Neural crest cell (in vitro differentiated cells): ENCODE results near the gene SRBD1. TPM values are rescaled to one million over a fixed set of nuclear protein-coding genes. Genes with fewer than 3 reads are reported as not detected.

Source experiments
- DNase-seq: peaks from one replicate; pipeline ENCODE4 v3.0.0; 2021; ENCODE audit warnings: low read depth, mixed read lengths, low spot score
- H3K27ac Mint-ChIP-seq: one replicate; pipeline ENCODE4 v1.8.0; 2021; ENCODE audit warnings: mild to moderate bottlenecking, mixed read lengths; ENCODE audit not compliant: unreplicated experiment
- H3K27me3 Mint-ChIP-seq: 2 replicates; pipeline ENCODE4 v1.8.0; 2021; ENCODE audit warnings: low read depth, mild to moderate bottlenecking, mixed read lengths
- H3K36me3 Mint-ChIP-seq: 2 replicates; pipeline ENCODE4 v1.8.0; 2021; ENCODE audit warnings: low read depth, mild to moderate bottlenecking, mixed read lengths
- H3K4me1 Mint-ChIP-seq: 2 replicates; pipeline ENCODE4 v1.8.0; 2021; ENCODE audit warnings: mixed read lengths
- H3K4me3 Mint-ChIP-seq: one replicate; pipeline ENCODE4 v1.8.0; 2021; ENCODE audit warnings: mild to moderate bottlenecking, mixed read lengths
- H3K9me3 Mint-ChIP-seq: 2 replicates; pipeline ENCODE4 v1.8.0; 2021; ENCODE audit warnings: mixed read lengths
- CTCF ChIP-seq: fragments of 200-600 bp; sonication (generic); conservative IDR thresholded peaks from 2 replicates; pipeline ENCODE4 v1.5.0; 2021; ENCODE audit warnings: antibody characterized with exemption, mild to moderate bottlenecking
- total RNA-seq: library from RNA; stranded (reverse); gene quantifications from 2 replicates; pipeline ENCODE4 v1.2.1, GENCODE V29; 2021

SRBD1 gene
- total RNA-seq, 1 donor from 2014 or later = 21.4 TPM

GRCh38 chr2:45640576-45640975 lies 29.5 kb upstream of the SRBD1 start:
- H3K4me3 Mint-ChIP-seq = no peak overlapping the region
- no peak overlapping the region for H3K27ac Mint-ChIP-seq
- peaks cover 8% of the 10 kb centered on the region for H3K4me1 Mint-ChIP-seq
- no peaks in the 10 kb centered on the region for H3K36me3 Mint-ChIP-seq
- no peak for TF ChIP-seq CTCF
- H3K9me3 Mint-ChIP-seq = no peaks in the 10 kb centered on the region
- H3K27me3 Mint-ChIP-seq = peaks cover 39% of the 10 kb centered on the region
- DNase-seq = no peak

GRCh38 chr2:45637440-45637839 lies 26.4 kb upstream of the SRBD1 start:
- Mint-ChIP-seq H3K27ac (no peak overlapping the region), H3K4me3 (no peak overlapping the region), H3K27me3 (peaks cover 33% of the 10 kb centered on the region), H3K36me3 (no peaks in the 10 kb centered on the region), H3K4me1 (peaks cover 8% of the 10 kb centered on the region), H3K9me3 (no peaks in the 10 kb centered on the region)
- TF ChIP-seq CTCF = no peak
- no peak for DNase-seq

GRCh38 chr2:45636008-45636407 lies 24.9 kb upstream of the SRBD1 start:
- Mint-ChIP-seq H3K27me3 (peaks cover 25% of the 10 kb centered on the region), H3K36me3 (no peaks in the 10 kb centered on the region), H3K9me3 (no peaks in the 10 kb centered on the region), H3K4me1 (peaks cover 8% of the 10 kb centered on the region), H3K4me3 (no peak overlapping the region), H3K27ac (no peak overlapping the region)
- no peak for TF ChIP-seq CTCF
- DNase-seq = no peak

GRCh38 chr2:45634223-45634622 lies 23.2 kb upstream of the SRBD1 start:
- Mint-ChIP-seq H3K9me3 (no peaks in the 10 kb centered on the region), H3K4me1 (peaks cover 5% of the 10 kb centered on the region)
- no peak for TF ChIP-seq CTCF

GRCh38 chr2:45631955-45632354 lies 20.9 kb upstream of the SRBD1 start:
- no peak overlapping the region for H3K27ac Mint-ChIP-seq
- TF ChIP-seq CTCF = no peak
- H3K36me3 Mint-ChIP-seq = no peaks in the 10 kb centered on the region
- H3K4me1 Mint-ChIP-seq = no peaks in the 10 kb centered on the region
- peaks cover 11% of the 10 kb centered on the region for H3K27me3 Mint-ChIP-seq
- H3K9me3 Mint-ChIP-seq = no peaks in the 10 kb centered on the region
- no peak for DNase-seq
- H3K4me3 Mint-ChIP-seq = no peak overlapping the region

More at GRCh38 chr2:45634223-45634622, 23.2 kb upstream of the SRBD1 start:
- Mint-ChIP-seq H3K36me3 (no peaks in the 10 kb centered on the region), H3K27me3 (peaks cover 19% of the 10 kb centered on the region), H3K4me3 (no peak overlapping the region), H3K27ac (no peak overlapping the region)
- no peak for DNase-seq

- H3K9me3 Mint-ChIP-seq = no peaks in the 10 kb centered on the region
- no peaks in the 10 kb centered on the region for H3K36me3 Mint-ChIP-seq
- TF ChIP-seq CTCF = no peak
- no peak overlapping the region for H3K4me3 Mint-ChIP-seq
- no peaks in the 10 kb centered on the region for H3K4me1 Mint-ChIP-seq
- H3K27ac Mint-ChIP-seq = no peak overlapping the region
- H3K27me3 Mint-ChIP-seq = peaks cover 11% of the 10 kb centered on the region
- DNase-seq = no peak
Measured at GRCh38 chr2:45631319-45631718, 20.3 kb upstream of the SRBD1 start.
